Hepatocyte (in vitro differentiated cells): ENCODE data around the gene CRISPLD2. TPM values are rescaled to one million over a fixed set of nuclear protein-coding genes. Genes with fewer than 3 reads are reported as not detected.

Experiments
- DNase-seq: peaks from one replicate; pipeline ENCODE4 v3.0.0-alpha.2; 2016; ENCODE audit warnings: low spot score
- H2AFZ ChIP-seq: fragments of 200-600 bp; sonication (generic); 2 replicates; pipeline ENCODE4 v1.6.0; 2016; ENCODE audit warnings: antibody characterized with exemption, mild to moderate bottlenecking
- H3K27ac ChIP-seq: fragments of 200-600 bp; sonication (generic); 2 replicates; pipeline ENCODE4 v1.5.1; 2016; ENCODE audit warnings: mild to moderate bottlenecking
- H3K27me3 ChIP-seq: fragments of 200-600 bp; sonication (generic); 2 replicates; pipeline ENCODE4 v1.6.1; 2016
- H3K36me3 ChIP-seq: fragments of 200-600 bp; sonication (generic); replicated peaks from 2 replicates; pipeline ENCODE4 v1.5.1; 2016; ENCODE audit warnings: low read depth; ENCODE audit not compliant: insufficient read depth
- H3K4me1 ChIP-seq: fragments of 200-600 bp; sonication (generic); 2 replicates; pipeline ENCODE4 v1.5.1; 2016; ENCODE audit warnings: mild to moderate bottlenecking, moderate library complexity; ENCODE audit not compliant: insufficient read depth
- H3K4me2 ChIP-seq: fragments of 200-600 bp; sonication (generic); 2 replicates; pipeline ENCODE4 v1.6.0; 2016
- H3K4me3 ChIP-seq: fragments of 200-600 bp; sonication (generic); 2 replicates; pipeline ENCODE4 v1.5.1; 2016; ENCODE audit warnings: mild to moderate bottlenecking
- H3K79me2 ChIP-seq: fragments of 200-600 bp; sonication (generic); 2 replicates; pipeline ENCODE4 v1.6.0; 2017; ENCODE audit warnings: mild to moderate bottlenecking
- H3K9me2 ChIP-seq: fragments of 200-600 bp; sonication (generic); replicated peaks from 2 replicates; pipeline ENCODE4 v1.6.0; 2017; ENCODE audit warnings: mild to moderate bottlenecking; ENCODE audit not compliant: insufficient read depth
- H3K9me3 ChIP-seq: fragments of 200-600 bp; sonication (generic); 2 replicates; pipeline ENCODE4 v1.5.1; 2016; ENCODE audit warnings: low read depth, mild to moderate bottlenecking
- H4K20me1 ChIP-seq: fragments of 200-600 bp; sonication (generic); 2 replicates; pipeline ENCODE4 v1.6.0; 2016; ENCODE audit warnings: mild to moderate bottlenecking; ENCODE audit not compliant: insufficient read depth, poor library complexity, severe bottlenecking
- CTCF ChIP-seq: fragments of 200-600 bp; sonication (generic); IDR thresholded peaks from 2 replicates; pipeline ENCODE4 v1.5.1; 2016; ENCODE audit warnings: antibody characterized with exemption, mild to moderate bottlenecking; ENCODE audit not compliant: poor library complexity
- EZH2 ChIP-seq: fragments of 200-600 bp; sonication (generic); IDR thresholded peaks from 2 replicates; pipeline ENCODE4 v1.6.1; 2016; ENCODE audit warnings: antibody characterized with exemption, mild to moderate bottlenecking, borderline replicate concordance
- EZH2phosphoT487 ChIP-seq: fragments of 200-600 bp; sonication (generic); IDR thresholded peaks from one replicate; pipeline ENCODE4 v1.6.1; 2018; ENCODE audit warnings: antibody characterized with exemption, mild to moderate bottlenecking, low read depth, moderate library complexity; ENCODE audit not compliant: unreplicated experiment, severe bottlenecking
- WGBS: methylation state at CpG from one replicate; pipeline ENCODE4 v1.1.6; 2016; ENCODE audit warnings: low lambda C conversion rate; ENCODE audit errors: missing lambda C conversion rate; 5-methylcytosine and 5-hydroxymethylcytosine counted together
- polyA plus RNA-seq: library from polyadenylated mRNA; unstranded; fragments of >200 nt; fragmentation: Nextera tagmentation; extraction: Ambion mirVana; gene quantifications from 2 replicates; pipeline ENCODE4 v1.2.1, GENCODE V29; 2016
- total RNA-seq: library from RNA; depleted of rRNA; stranded (reverse); fragments of >200 nt; gene quantifications from 2 replicates; pipeline ENCODE4 v1.2.3, GENCODE V29; 2014

Gene CRISPLD2
- total and polyA plus RNA-seq, 2 experiments from 2014 or later: 281 to 315 TPM

- no peaks in the 10 kb centered on the region for H3K79me2 ChIP-seq
- no peaks in the 10 kb centered on the region for H4K20me1 ChIP-seq
- no peaks in the 10 kb centered on the region for H3K4me1 ChIP-seq
- H2AFZ ChIP-seq: no peak overlapping the region
- H3K9me3 ChIP-seq: no peaks in the 10 kb centered on the region
- H3K4me2 ChIP-seq: no peak overlapping the region
- no peaks in the 10 kb centered on the region for H3K36me3 ChIP-seq
- TF ChIP-seq EZH2 (no peak), EZH2phosphoT487 (no peak), CTCF (no peak)
- no peak overlapping the region for H3K4me3 ChIP-seq
- no peaks in the 10 kb centered on the region for H3K9me2 ChIP-seq
- WGBS: 97% methylated on average over 9 of the region's 9 CpGs
- H3K27me3 ChIP-seq: no peaks in the 10 kb centered on the region
- H3K27ac ChIP-seq: no peak overlapping the region
- DNase-seq: no peak
Measured at GRCh38 chr16:84860383-84860782, 40.6 kb downstream of the CRISPLD2 start.

- Histone ChIP-seq H3K9me3 (no peaks in the 10 kb centered on the region), H3K9me2 (no peaks in the 10 kb centered on the region), H3K27me3 (no peaks in the 10 kb centered on the region), H3K4me2 (no peak overlapping the region), H4K20me1 (no peaks in the 10 kb centered on the region), H3K4me1 (no peaks in the 10 kb centered on the region), H3K27ac (no peak overlapping the region), H3K36me3 (no peaks in the 10 kb centered on the region), H3K4me3 (no peak overlapping the region), H3K79me2 (no peaks in the 10 kb centered on the region), H2AFZ (no peak overlapping the region)
- DNase-seq: no peak
- TF ChIP-seq EZH2phosphoT487 (no peak), CTCF (no peak), EZH2 (no peak)
- WGBS: 95% methylated on average over 7 of the region's 7 CpGs
Measured at GRCh38 chr16:84861671-84862070, 41.9 kb downstream of the CRISPLD2 start.

DNA sequence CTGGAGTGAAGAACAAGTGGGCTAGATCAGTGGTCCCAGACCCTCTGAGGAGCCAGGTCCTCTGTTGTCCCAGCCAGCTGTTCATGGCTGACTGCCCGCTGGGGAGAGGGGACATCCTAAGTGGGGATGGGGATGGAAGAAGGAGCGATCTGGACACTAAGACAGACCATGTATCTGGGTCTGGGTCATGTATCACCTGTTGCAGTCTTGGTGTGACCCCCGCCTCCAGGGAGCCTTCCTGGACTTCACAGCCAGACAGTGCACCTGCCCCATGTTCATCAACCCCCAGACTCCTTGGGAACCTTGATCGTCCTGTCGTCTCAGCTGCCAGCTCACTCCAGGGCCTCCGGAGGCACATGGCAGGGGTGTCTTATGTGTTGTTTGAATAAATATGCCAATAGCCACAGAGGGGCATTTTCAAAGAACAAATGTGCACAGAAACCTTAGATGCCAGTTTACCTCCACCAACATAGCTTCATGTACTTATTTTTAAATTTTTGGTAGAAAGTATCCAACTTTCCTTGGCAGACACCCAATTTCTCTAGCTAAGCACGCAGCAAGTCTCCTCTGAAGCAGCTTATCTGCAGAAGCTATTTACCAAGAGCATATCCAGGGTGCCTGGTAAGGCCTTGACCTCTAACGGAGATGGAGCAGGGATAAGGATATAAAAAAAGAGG, 43.2 kb downstream of the CRISPLD2 start:
- no peak for TF ChIP-seq EZH2
- no peak for TF ChIP-seq CTCF
- TF ChIP-seq EZH2phosphoT487: no peak
- H2AFZ ChIP-seq: no peak overlapping the region
- H3K27ac ChIP-seq: no peak overlapping the region
- no peaks in the 10 kb centered on the region for H4K20me1 ChIP-seq
- no peaks in the 10 kb centered on the region for H3K79me2 ChIP-seq
- WGBS: 86% methylated on average over 8 of the region's 8 CpGs
- no peak overlapping the region for H3K4me3 ChIP-seq
- no peaks in the 10 kb centered on the region for H3K9me2 ChIP-seq
- no peak for DNase-seq
- no peaks in the 10 kb centered on the region for H3K27me3 ChIP-seq
- no peak overlapping the region for H3K4me2 ChIP-seq
- no peaks in the 10 kb centered on the region for H3K4me1 ChIP-seq
- no peaks in the 10 kb centered on the region for H3K9me3 ChIP-seq
- no peaks in the 10 kb centered on the region for H3K36me3 ChIP-seq

- DNase-seq: no peak
- Histone ChIP-seq H3K4me3 (no peak overlapping the region), H3K36me3 (no peaks in the 10 kb centered on the region), H3K9me3 (no peaks in the 10 kb centered on the region), H4K20me1 (no peaks in the 10 kb centered on the region), H3K9me2 (no peaks in the 10 kb centered on the region), H3K4me1 (no peaks in the 10 kb centered on the region), H2AFZ (no peak overlapping the region), H3K79me2 (no peaks in the 10 kb centered on the region), H3K4me2 (no peak overlapping the region), H3K27me3 (no peaks in the 10 kb centered on the region), H3K27ac (no peak overlapping the region)
- TF ChIP-seq CTCF (no peak), EZH2phosphoT487 (no peak), EZH2 (no peak)
- WGBS: 100% methylated on average over 8 of the region's 8 CpGs
Measured at GRCh38 chr16:84863481-84863814, 43.7 kb downstream of the CRISPLD2 start.
